Central memory CD4-positive, alpha-beta T cell (primary cell): Measurements from ENCODE around the gene RFX8.
A peak's percentile ranks its signal among the peaks of the same experiment; 100 is the strongest.

Experiments used
- DNase-seq: peaks from one replicate; pipeline ENCODE4 v3.0.0; 2022

RFX8 gene

GRCh38 chr2:101408925-101409324, 66.0 kb downstream of the RFX8 start:
- DNase-seq, result no peak

- DNase-seq, result no peak
Measured at GRCh38 chr2:101405351-101405899, 69.5 kb downstream of the RFX8 start.

GRCh38 chr2:101403745-101404144, 71.2 kb downstream of the RFX8 start:
- no peak for DNase-seq

GRCh38 chr2:101402630-101403029, 72.3 kb downstream of the RFX8 start:
- DNase-seq, result no peak

- no peak for DNase-seq
Measured at GRCh38 chr2:101401906-101402305, 73.0 kb downstream of the RFX8 start.

GRCh38 chr2:101401326-101401665, 73.6 kb downstream of the RFX8 start:
- no peak for DNase-seq

- DNase-seq, result no peak
Measured at GRCh38 chr2:101400506-101401325, 74.2 kb downstream of the RFX8 start.

GRCh38 chr2:101400048-101400447, 74.9 kb downstream of the RFX8 start:
- no peak for DNase-seq

- no peak for DNase-seq
Measured at GRCh38 chr2:101399021-101399799, 75.7 kb downstream of the RFX8 start.

- no peak for DNase-seq
Measured at GRCh38 chr2:101398116-101398821, 76.6 kb downstream of the RFX8 start.

GRCh38 chr2:101396316-101396717, 78.6 kb downstream of the RFX8 start:
- no peak for DNase-seq

GRCh38 chr2:101395545-101396315, 79.2 kb downstream of the RFX8 start:
- DNase-seq, result no peak

GRCh38 chr2:101388232-101388631, 86.7 kb downstream of the RFX8 start:
- no peak for DNase-seq

- peak; percentile 52 for DNase-seq
Measured at GRCh38 chr2:101387151-101387834, 87.6 kb downstream of the RFX8 start, which contains the start of gene CREG2. CREG2 (minus strand) TSS chr2:101387503; CDS start chr2:101387457, 46 bp downstream.

GRCh38 chr2:101386599-101387150, 88.2 kb downstream of the RFX8 start:
- DNase-seq, result no peak

- DNase-seq, result no peak
Measured at GRCh38 chr2:101383016-101383541, 91.8 kb downstream of the RFX8 start.

- DNase-seq, result no peak
Measured at GRCh38 chr2:101382442-101382841, 92.5 kb downstream of the RFX8 start.

GRCh38 chr2:101380376-101380775, 94.5 kb downstream of the RFX8 start:
- no peak for DNase-seq

GRCh38 chr2:101379091-101379490, 95.8 kb downstream of the RFX8 start:
- no peak for DNase-seq

GRCh38 chr2:101375653-101376052, 99.3 kb downstream of the RFX8 start:
- DNase-seq, result no peak
